Heart right ventricle (tissue), 16 donors: ENCODE data around the gene CORO2B. TPM values are rescaled to one million over a fixed set of nuclear protein-coding genes. Genes with fewer than 3 reads are reported as not detected.

Experiments used
- ATAC-seq, 8 donors: fragments of 200-7000 bp; cut with Tn5 transposase; one replicate each; pipeline ENCODE4 v1.9.1; 2020; ENCODE audit warnings: mild to moderate bottlenecking in 8 of 8, moderate library complexity in 8 of 8, moderate number of reproducible peaks in 1 of 8
- DNase-seq, 2 donors: peaks; one replicate each; pipeline ENCODE4 v3.0.0-alpha.2; 2020
- H3K27ac ChIP-seq, 10 donors: fragments of 200-600 bp; sonication (generic) in 2 of 10; one replicate each; pipeline versions ENCODE4 v1.5.0 to v1.8.0; 2020 to 2022; ENCODE audit warnings: mild to moderate bottlenecking in 3 of 10
- H3K27me3 ChIP-seq, 7 donors: fragments of 200-600 bp; one replicate each; pipeline ENCODE4 v1.8.0; 2021 to 2022; ENCODE audit warnings: mild to moderate bottlenecking in 2 of 7
- H3K36me3 ChIP-seq, 9 donors: fragments of 200-600 bp; sonication (generic) in 1 of 9; one replicate each; pipeline versions ENCODE4 v1.5.0 to v1.8.0; 2020 to 2022; ENCODE audit warnings: mild to moderate bottlenecking in 2 of 9
- H3K4me1 ChIP-seq, 9 donors: fragments of 200-600 bp; sonication (generic) in 1 of 9; one replicate each; pipeline versions ENCODE4 v1.5.0 to v1.8.0; 2020 to 2022; ENCODE audit warnings: mild to moderate bottlenecking in 4 of 9
- H3K4me3 ChIP-seq, 10 donors: fragments of 200-600 bp; sonication (generic) in 2 of 10; one replicate each; pipeline versions ENCODE4 v1.5.0 to v1.8.0; 2020 to 2022; ENCODE audit warnings: mild to moderate bottlenecking in 7 of 10, moderate library complexity in 2 of 10
- H3K9me3 ChIP-seq, 11 donors: fragments of 200-600 bp in 10 of 11; sonication (generic) in 2 of 11; one replicate each; pipeline versions ENCODE4 v1.5.0 to v1.8.0; 2013 to 2022; ENCODE audit warnings: mild to moderate bottlenecking in 2 of 11, control low read depth in 1 of 11, moderate library complexity in 1 of 11
- WGBS, 2 donors: extraction: QIAGEN DNeasy Blood & Tissue Kit; methylation state at CpG; one replicate each; pipeline ENCODE4 v1.1.7; 2013; ENCODE audit warnings: inconsistent platforms in 1 of 2; 5-methylcytosine and 5-hydroxymethylcytosine counted together
- intact Hi-C, 10 donors: fragments of 100-400 bp; cut with DNase I; formaldehyde crosslinking; loops; one replicate each; pipeline versions ENCODE4 v1.11.1 to v1.14.2; 2022
- polyA plus RNA-seq, 2 donors: library from polyadenylated mRNA; stranded (reverse); fragments of 200-250 nt; gene quantifications; one replicate each; pipeline ENCODE4 v1.2.3, GENCODE V29; 2013
- total RNA-seq, 10 donors: library from RNA; stranded (reverse); fragmentation: NEBNext Ultra II Directional in 3 of 10; extraction: Animal tissue kit (Norgen Biotek cat#: 25700) in 3 of 10; gene quantifications; one replicate each; pipeline versions ENCODE4 v1.2.1 to v1.2.4, GENCODE V29; 2021 to 2023
- TF ChIP-seq, protein P1 (sequence below), 9 donors: fragments of 200-600 bp; sonication (generic) in 2 of 9; IDR thresholded peaks; one replicate each; pipeline versions ENCODE4 v1.5.0 to v1.8.0; 2021 to 2022; ENCODE audit warnings: antibody characterized with exemption in 9 of 9, mild to moderate bottlenecking in 5 of 9, moderate library complexity in 1 of 9
- donor health status: Arrhythmogenic right ventricular cardiomyopathy.
- donor health status: ischemic (EF 13 %, LVEDD 7.1; RV severe dilation, severe dysfunction).
- donor health status: healthy with polysubstance abuse.
- donor health status: DM: no; HTN: yes; CAD: no.
- donor health status: DM: no; HTN: no; CAD: no.
- donor health status: ischemic (EF 25% LVEDD 6.9; RV normal size, moderate dysfunction).
- donor health status: ischemic (EF 25% LVEDD 5.7; RV mildly dilated, moderate dysfunction).
- donor health status: healthy.
- donor health status: DM: yes; HTN: yes; CAD: no.
- donor health status: Ischemic cardiomyopathy.
- donor health status: ischemic (EF 35%, LVEDD 5.7; RV mildly dilated, moderate dysfunction).
- donor health status: nonischemic (EF 11% LVEDD 7.7; RV severe dilation, severe dysfunction).
- donor health status: DM: yes; HTN: yes; CAD: no.
- donor health status: PGD.
- donor health status: ischemic (EF 29% LVEDD 5.4; RV normal size, mild dysfunction).
- donor health status: nonischemic (EF 23%, LVEDD 6.1; RV moderate dilation, normal function).

The CORO2B gene
- total and polyA plus RNA-seq, 12 donors, result 2.6 to 8.1 (median 4.5) TPM

GRCh38 chr15:68643216-68643830 is 64.5 kb downstream of the CORO2B start:
- 96 to 99% methylated on average over 5 of the region's 5 CpGs for WGBS, 2 donors
- DNase-seq (no peak), ATAC-seq (no peak)
- Histone ChIP-seq H3K36me3 (peaks cover 0 to 14% (median 0%) of the 10 kb centered on the region in 9 donors), H3K4me3 (no peak overlapping the region), H3K27me3 (no peaks in the 10 kb centered on the region), H3K9me3 (no peaks in the 10 kb centered on the region), H3K4me1 (peaks cover 5 to 36% (median 28%) of the 10 kb centered on the region in 9 donors), H3K27ac (no peak overlapping the region)
- intact Hi-C loops, result loop anchor here in 1 of 10 donors (5.0 kb wide), 1 partner anchor 66 kb away; the partner anchor contains the start of gene CORO2B
- TF ChIP-seq, protein P1, sequence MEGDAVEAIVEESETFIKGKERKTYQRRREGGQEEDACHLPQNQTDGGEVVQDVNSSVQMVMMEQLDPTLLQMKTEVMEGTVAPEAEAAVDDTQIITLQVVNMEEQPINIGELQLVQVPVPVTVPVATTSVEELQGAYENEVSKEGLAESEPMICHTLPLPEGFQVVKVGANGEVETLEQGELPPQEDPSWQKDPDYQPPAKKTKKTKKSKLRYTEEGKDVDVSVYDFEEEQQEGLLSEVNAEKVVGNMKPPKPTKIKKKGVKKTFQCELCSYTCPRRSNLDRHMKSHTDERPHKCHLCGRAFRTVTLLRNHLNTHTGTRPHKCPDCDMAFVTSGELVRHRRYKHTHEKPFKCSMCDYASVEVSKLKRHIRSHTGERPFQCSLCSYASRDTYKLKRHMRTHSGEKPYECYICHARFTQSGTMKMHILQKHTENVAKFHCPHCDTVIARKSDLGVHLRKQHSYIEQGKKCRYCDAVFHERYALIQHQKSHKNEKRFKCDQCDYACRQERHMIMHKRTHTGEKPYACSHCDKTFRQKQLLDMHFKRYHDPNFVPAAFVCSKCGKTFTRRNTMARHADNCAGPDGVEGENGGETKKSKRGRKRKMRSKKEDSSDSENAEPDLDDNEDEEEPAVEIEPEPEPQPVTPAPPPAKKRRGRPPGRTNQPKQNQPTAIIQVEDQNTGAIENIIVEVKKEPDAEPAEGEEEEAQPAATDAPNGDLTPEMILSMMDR (IDR thresholded peaks at IDR 0.05), result no peak

DNA sequence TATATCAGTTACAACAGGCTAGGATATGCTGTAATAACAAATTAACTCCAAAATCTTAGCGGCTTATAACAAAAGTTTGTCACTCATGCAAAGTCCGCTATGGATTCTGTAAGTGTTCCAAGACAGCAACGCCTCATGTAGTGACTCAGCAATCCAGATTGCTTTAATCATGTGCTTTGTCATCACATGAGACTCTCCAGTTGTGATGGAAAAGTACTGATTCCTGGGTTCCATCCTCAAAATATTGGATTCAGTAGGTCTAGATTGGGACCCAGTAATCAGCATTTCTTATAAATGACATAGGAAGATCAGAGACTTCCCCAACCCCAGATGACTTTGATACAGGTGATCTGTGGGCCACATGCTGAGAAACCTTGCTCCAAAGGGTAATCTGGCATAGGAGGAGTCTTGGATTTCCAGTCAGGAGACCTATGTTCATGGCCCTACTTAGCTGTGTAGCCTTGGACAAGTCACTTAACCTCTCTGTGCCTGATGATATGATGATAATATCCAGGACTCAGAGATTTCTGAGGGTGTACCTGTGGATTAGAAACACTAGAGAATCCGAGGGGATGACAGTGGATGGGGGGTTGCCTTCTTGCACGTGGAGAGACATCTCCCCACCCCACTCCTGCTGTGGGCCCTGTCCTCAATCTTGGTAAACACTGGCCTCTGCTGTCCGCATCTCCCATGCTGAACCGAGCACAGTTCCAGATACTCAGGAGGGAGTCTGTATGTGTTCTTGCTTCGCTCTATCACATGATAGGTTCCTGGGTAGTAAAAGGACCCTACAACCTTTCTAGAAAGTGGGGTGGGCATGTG is 65.5 kb downstream of the CORO2B start:
- H3K4me3 ChIP-seq, result no peak overlapping the region
- H3K36me3 ChIP-seq, result peaks cover 0 to 14% (median 0%) of the 10 kb centered on the region in 9 donors
- H3K27ac ChIP-seq, result peak overlapping the region in 1 of 10 donors; percentile 14
- DNase-seq (no peak), ATAC-seq (no peak)
- H3K9me3 ChIP-seq, result no peaks in the 10 kb centered on the region
- H3K4me1 ChIP-seq, result peaks cover 5 to 27% (median 20%) of the 10 kb centered on the region in 9 donors
- 81 to 84% methylated on average over 8 of the region's 8 CpGs for WGBS, 2 donors
- intact Hi-C loops, result loop anchor here in 1 of 10 donors (5.0 kb wide), 1 partner anchor 67 kb away; the partner anchor contains the start of gene CORO2B
- TF ChIP-seq, protein P1 (IDR thresholded peaks at IDR 0.05), result peak in 5 of 9 donors; percentile 9 to 33 (median 29)
- H3K27me3 ChIP-seq, result no peaks in the 10 kb centered on the region

- Histone ChIP-seq H3K36me3 (peaks cover 0 to 14% (median 0%) of the 10 kb centered on the region in 9 donors), H3K9me3 (no peaks in the 10 kb centered on the region), H3K4me3 (no peak overlapping the region), H3K27ac (no peak overlapping the region), H3K27me3 (no peaks in the 10 kb centered on the region), H3K4me1 (peaks cover 1 to 21% (median 13%) of the 10 kb centered on the region in 9 donors)
- DNase-seq (no peak), ATAC-seq (no peak)
- intact Hi-C loops, result loop anchor here in 1 of 10 donors (5.0 kb wide), 1 partner anchor 68 kb away; the partner anchor contains the start of gene CORO2B
- TF ChIP-seq, protein P1 (IDR thresholded peaks at IDR 0.05), result no peak
- 59 to 79% methylated on average over 17 of the region's 17 CpGs for WGBS, 2 donors
Measured at GRCh38 chr15:68644996-68645395, 66.2 kb downstream of the CORO2B start.

DNA sequence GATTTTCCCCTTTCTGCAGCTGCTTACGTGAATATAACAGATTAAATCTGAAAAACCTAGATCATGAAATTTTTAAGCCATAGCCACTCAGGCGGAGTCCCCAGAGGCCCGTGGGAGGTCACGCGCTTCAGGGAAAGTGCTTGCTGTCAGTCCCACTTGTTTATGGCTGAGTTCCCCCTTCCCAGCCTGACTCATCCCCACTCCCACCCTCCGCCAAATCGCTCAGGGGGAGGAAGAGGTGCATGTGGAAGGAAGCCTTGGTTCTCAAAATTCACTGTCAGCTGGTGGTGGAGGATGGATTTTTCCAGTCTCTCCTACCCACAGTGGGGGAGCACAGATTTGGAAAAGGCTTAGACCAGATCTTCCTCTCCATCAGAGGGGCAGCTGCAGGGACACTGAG is 67.4 kb downstream of the CORO2B start:
- H3K9me3 ChIP-seq, result no peaks in the 10 kb centered on the region
- H3K36me3 ChIP-seq, result peaks cover 0 to 14% (median 0%) of the 10 kb centered on the region in 9 donors
- peaks cover 0 to 9% (median 1%) of the 10 kb centered on the region in 9 donors for H3K4me1 ChIP-seq
- WGBS, 2 donors, result 72 to 73% methylated on average over 7 of the region's 7 CpGs
- H3K27me3 ChIP-seq, result no peaks in the 10 kb centered on the region
- no peak for DNase-seq
- no peak overlapping the region for H3K27ac ChIP-seq
- ATAC-seq, result no peak
- TF ChIP-seq, protein P1 (IDR thresholded peaks at IDR 0.05), result no peak
- H3K4me3 ChIP-seq, result no peak overlapping the region
- intact Hi-C loops, result no loop called here
